HG03280 (cell line): ENCODE results near the gene KCTD21.
"Not testable (repeated sequence)": the region's sequence is repeated elsewhere in the genome, so short reads cannot be mapped to it uniquely, and the experiment has no call there.

ENCODE experiments used
- ATAC-seq: cut with Tn5 transposase; IDR thresholded peaks from one replicate; pipeline ENCODE4 v1.9.1; 2021; ENCODE audit warnings: mild to moderate bottlenecking, moderate library complexity; ENCODE audit not compliant: unreplicated experiment

Gene KCTD21

GRCh38 chr11:78179459-78180071 lies 8.9 kb downstream of the KCTD21 start:
- no peak for ATAC-seq

- ATAC-seq = no peak
Measured at GRCh38 chr11:78177216-78177615, 11.2 kb downstream of the KCTD21 start.

GRCh38 chr11:78176605-78177141 lies 11.8 kb downstream of the KCTD21 start:
- no peak for ATAC-seq

- ATAC-seq = not testable (repeated sequence)
Measured at GRCh38 chr11:78175862-78176261, 12.6 kb downstream of the KCTD21 start.

- ATAC-seq = no peak
Measured at GRCh38 chr11:78171951-78172350, 16.5 kb downstream of the KCTD21 start.

- no peak for ATAC-seq
Measured at GRCh38 chr11:78170874-78171549, 17.4 kb downstream of the KCTD21 start.

- ATAC-seq = no peak
Measured at GRCh38 chr11:78170413-78170812, 18.0 kb downstream of the KCTD21 start.

GRCh38 chr11:78168539-78169477 lies 19.6 kb downstream of the KCTD21 start:
- ATAC-seq = no peak

GRCh38 chr11:78166855-78167469 lies 21.5 kb downstream of the KCTD21 start:
- ATAC-seq = no peak

- ATAC-seq = no peak
Measured at GRCh38 chr11:78164471-78164870, 24.0 kb downstream of the KCTD21 start.

GRCh38 chr11:78163828-78164227 lies 24.6 kb downstream of the KCTD21 start:
- ATAC-seq = no peak

- no peak for ATAC-seq
Measured at GRCh38 chr11:78161962-78162371, 26.5 kb downstream of the KCTD21 start.

GRCh38 chr11:78161346-78161745 lies 27.1 kb downstream of the KCTD21 start:
- ATAC-seq = no peak

- ATAC-seq = no peak
Measured at GRCh38 chr11:78160557-78160956, 27.9 kb downstream of the KCTD21 start.

- no peak for ATAC-seq
Measured at GRCh38 chr11:78158987-78159652, 29.3 kb downstream of the KCTD21 start.

- ATAC-seq = no peak
Measured at GRCh38 chr11:78156127-78156844, 32.1 kb downstream of the KCTD21 start.

- ATAC-seq = no peak
Measured at GRCh38 chr11:78151804-78152203, 36.6 kb downstream of the KCTD21 start.

- ATAC-seq = no peak
Measured at GRCh38 chr11:78150754-78151153, 37.7 kb downstream of the KCTD21 start.

- no peak for ATAC-seq
Measured at GRCh38 chr11:78150346-78150745, 38.1 kb downstream of the KCTD21 start.

GRCh38 chr11:78149646-78150045 lies 38.8 kb downstream of the KCTD21 start:
- ATAC-seq = no peak
